Measurements from ENCODE around the gene DTWD1.

- TF ChIP-seq CTCF (tag by site-specific recombination; IDR thresholded peaks at IDR 0.05) = no peak
- no peak for TF ChIP-seq YY1 (tag by site-specific recombination; IDR thresholded peaks at IDR 0.05)
- TF ChIP-seq ZBTB17 (tag by site-specific recombination; IDR thresholded peaks at IDR 0.05) = no peak
- TF ChIP-seq REST (tag by site-specific recombination; IDR thresholded peaks at IDR 0.05) = no peak
- no peak for TF ChIP-seq ZNF768 (tag by site-specific recombination; IDR thresholded peaks at IDR 0.05)
- TF ChIP-seq ZNF629 (tag by site-specific recombination; IDR thresholded peaks at IDR 0.05) = no peak
- no peak for TF ChIP-seq ZFP3 (tag by site-specific recombination; IDR thresholded peaks at IDR 0.05; ENCODE audit: low read depth)
- TF ChIP-seq RBAK (tag by site-specific recombination; IDR thresholded peaks at IDR 0.05) = no peak
- peak; percentile 58 for TF ChIP-seq ATF2 (tag by site-specific recombination; IDR thresholded peaks at IDR 0.05; ENCODE audit: low read depth)
- no peak for TF ChIP-seq ZNF350 (tag by site-specific recombination; IDR thresholded peaks at IDR 0.05)
- TF ChIP-seq ZNF274 (IDR thresholded peaks at IDR 0.05; ENCODE audit: low read length) = no peak
- no peak for TF ChIP-seq ZNF274 (tag by site-specific recombination; IDR thresholded peaks at IDR 0.05; ENCODE audit: borderline replicate concordance)
- TF ChIP-seq PBX3 (CRISPR knock-in tag; IDR thresholded peaks at IDR 0.05) = no peak
- TF ChIP-seq ZBTB10 (tag by site-specific recombination; IDR thresholded peaks at IDR 0.05) = no peak
- TF ChIP-seq ZNF398 (tag by site-specific recombination; IDR thresholded peaks at IDR 0.05) = peak; percentile 24; the same call in 1 of the 2 replicates
Measured at GRCh38 chr15:49644364-49644794, 23.5 kb downstream of the DTWD1 start.

All from HEK293 (cell line).